ENCODE data around the gene SPAG16.

DNA sequence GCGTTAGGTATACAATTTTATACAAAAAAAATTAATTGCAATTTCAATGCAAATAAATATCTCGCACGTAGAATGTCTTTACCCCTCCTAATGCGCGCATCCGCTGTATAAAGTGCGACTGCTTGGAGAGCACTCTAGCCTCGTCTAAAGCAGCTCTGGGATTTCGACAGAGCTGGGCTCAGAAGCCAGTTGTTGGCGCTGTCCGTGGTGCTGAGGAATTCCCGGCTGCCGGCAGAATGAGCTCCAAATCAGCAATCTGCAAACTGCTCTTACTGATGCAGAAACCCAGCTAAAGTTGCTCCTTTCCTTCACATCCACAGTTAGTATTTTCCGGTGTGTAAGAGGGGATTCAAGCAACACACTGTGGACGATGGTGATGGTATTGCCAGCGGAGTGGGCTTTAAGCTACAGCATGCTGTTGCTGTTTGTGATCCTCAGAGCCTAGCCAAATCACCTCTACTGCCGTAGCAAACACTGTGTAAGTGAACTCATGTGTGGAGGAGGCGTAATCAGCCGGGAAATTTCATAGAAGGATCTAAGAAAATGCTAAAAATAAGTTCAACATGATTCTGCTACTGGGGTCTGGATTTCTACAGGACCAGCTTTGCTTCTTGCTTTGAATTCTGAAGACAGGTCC, 1126.8 kb downstream of the SPAG16 start, which contains the start of gene VWC2L:
- no peak; the same call in 1 of the 2 replicates for TF ChIP-seq GATA2 (IDR thresholded peaks at IDR 0.05; ENCODE audit: low read depth, low read length)
- TF ChIP-seq GATA3 (IDR thresholded peaks at IDR 0.05; ENCODE audit: low read depth, low read length), result no peak

Measured in SH-SY5Y (cell line).